DND-41 (cell line): ENCODE measurements around the gene ASPSCR1.

ENCODE experiments used
- ATAC-seq: fragments of 200-7000 bp; cut with Tn5 transposase; 3 replicates; pipeline ENCODE4 v1.9.1; 2021; ENCODE audit warnings: low read depth; ENCODE audit not compliant: insufficient read depth
- DNase-seq: peaks from one replicate; pipeline ENCODE4 v3.0.0-alpha.2; 2020
- H2AFZ ChIP-seq: 2 replicates; pipeline ENCODE4 v1.6.0; 2012; ENCODE audit warnings: low read depth, low read length
- H3K27ac ChIP-seq: 2 replicates; pipeline ENCODE4 v1.5.1; 2012; ENCODE audit warnings: low read length, inconsistent platforms
- H3K27me3 ChIP-seq: fragments of 200-600 bp; sonication (generic); 2 replicates; pipeline ENCODE4 v1.6.0; 2012; ENCODE audit warnings: low read length, mild to moderate bottlenecking, inconsistent platforms; ENCODE audit not compliant: insufficient read depth, poor library complexity
- H3K36me3 ChIP-seq: 2 replicates; pipeline ENCODE4 v1.5.1; 2012; ENCODE audit warnings: low read length, inconsistent platforms; ENCODE audit not compliant: insufficient read depth
- H3K4me1 ChIP-seq: 2 replicates; pipeline ENCODE4 v1.5.1; 2012; ENCODE audit warnings: mild to moderate bottlenecking, low read length; ENCODE audit not compliant: insufficient read depth
- H3K4me2 ChIP-seq: 2 replicates; pipeline ENCODE4 v1.6.0; 2012; ENCODE audit warnings: mild to moderate bottlenecking, moderate library complexity, low read length, inconsistent platforms; ENCODE audit not compliant: insufficient read depth
- H3K4me3 ChIP-seq, 2 experiments: fragments of 200-600 bp in 1 of 2; shearing (Covaris generic) in 1 of 2; 2 replicates each; pipeline ENCODE4 v1.5.1; 2012 to 2016; ENCODE audit warnings: inconsistent platforms in 2 of 2, low read length in 2 of 2, mild to moderate bottlenecking in 2 of 2, low read depth in 1 of 2, moderate library complexity in 1 of 2
- H3K79me2 ChIP-seq: 2 replicates; pipeline ENCODE4 v1.6.0; 2012; ENCODE audit warnings: low read length, inconsistent platforms; ENCODE audit not compliant: insufficient read depth
- H3K9ac ChIP-seq: 2 replicates; pipeline ENCODE4 v1.6.0; 2012; ENCODE audit warnings: low read depth, mild to moderate bottlenecking, inconsistent platforms, low read length, moderate library complexity
- H3K9me3 ChIP-seq: 2 replicates; pipeline ENCODE4 v1.5.1; 2012; ENCODE audit warnings: low read length, moderate library complexity, mild to moderate bottlenecking, inconsistent platforms; ENCODE audit not compliant: insufficient read depth, severe bottlenecking
- H4K20me1 ChIP-seq: 2 replicates; pipeline ENCODE4 v1.6.0; 2012; ENCODE audit warnings: low read length; ENCODE audit not compliant: insufficient read depth
- EZH2 ChIP-seq: IDR thresholded peaks from 3 replicates; pipeline ENCODE4 v1.6.1; 2012; ENCODE audit warnings: borderline replicate concordance, low read depth, mild to moderate bottlenecking, moderate library complexity, low read length, inconsistent platforms; ENCODE audit not compliant: severe bottlenecking
- TF ChIP-seq, protein P1 (sequence below): IDR thresholded peaks from 2 replicates; pipeline ENCODE4 v1.5.1; 2012; ENCODE audit warnings: borderline replicate concordance, low read length, moderate library complexity, mild to moderate bottlenecking; ENCODE audit not compliant: poor library complexity, severe bottlenecking; ENCODE audit errors: extremely low read depth

ASPSCR1 gene

DNA sequence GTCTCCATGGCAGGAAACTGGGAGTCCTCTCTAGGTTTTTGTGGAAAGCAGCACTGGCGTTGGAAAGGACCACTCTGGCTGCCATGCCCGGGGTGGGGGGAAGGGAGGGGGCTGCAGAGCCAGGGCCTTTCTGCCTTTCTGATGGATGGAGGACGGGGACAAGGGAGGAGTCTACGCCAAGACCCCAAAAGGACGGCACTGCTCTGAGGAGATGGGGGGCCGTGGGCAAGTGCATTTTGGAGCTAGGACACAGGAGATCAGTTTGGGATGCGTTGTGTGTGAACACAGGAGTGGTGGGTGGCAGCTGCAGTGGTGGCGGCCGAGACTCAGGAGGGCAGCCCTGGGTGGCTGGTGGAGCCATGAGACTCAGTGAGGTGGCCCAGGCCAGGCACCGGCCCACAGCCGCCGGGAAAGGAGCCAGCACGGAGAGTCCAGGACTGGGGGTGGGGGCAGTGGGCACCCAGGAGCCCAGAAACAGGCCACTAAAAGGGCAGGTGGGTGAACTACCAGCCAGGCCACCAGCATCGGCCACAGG lies 43.2 kb downstream of the ASPSCR1 start:
- TF ChIP-seq, protein P1, sequence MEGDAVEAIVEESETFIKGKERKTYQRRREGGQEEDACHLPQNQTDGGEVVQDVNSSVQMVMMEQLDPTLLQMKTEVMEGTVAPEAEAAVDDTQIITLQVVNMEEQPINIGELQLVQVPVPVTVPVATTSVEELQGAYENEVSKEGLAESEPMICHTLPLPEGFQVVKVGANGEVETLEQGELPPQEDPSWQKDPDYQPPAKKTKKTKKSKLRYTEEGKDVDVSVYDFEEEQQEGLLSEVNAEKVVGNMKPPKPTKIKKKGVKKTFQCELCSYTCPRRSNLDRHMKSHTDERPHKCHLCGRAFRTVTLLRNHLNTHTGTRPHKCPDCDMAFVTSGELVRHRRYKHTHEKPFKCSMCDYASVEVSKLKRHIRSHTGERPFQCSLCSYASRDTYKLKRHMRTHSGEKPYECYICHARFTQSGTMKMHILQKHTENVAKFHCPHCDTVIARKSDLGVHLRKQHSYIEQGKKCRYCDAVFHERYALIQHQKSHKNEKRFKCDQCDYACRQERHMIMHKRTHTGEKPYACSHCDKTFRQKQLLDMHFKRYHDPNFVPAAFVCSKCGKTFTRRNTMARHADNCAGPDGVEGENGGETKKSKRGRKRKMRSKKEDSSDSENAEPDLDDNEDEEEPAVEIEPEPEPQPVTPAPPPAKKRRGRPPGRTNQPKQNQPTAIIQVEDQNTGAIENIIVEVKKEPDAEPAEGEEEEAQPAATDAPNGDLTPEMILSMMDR = no peak
- TF ChIP-seq EZH2 = no peak
- no peak for ATAC-seq
- Histone ChIP-seq H3K79me2 (peaks cover 43% of the 10 kb centered on the region), H3K9me3 (no peaks in the 10 kb centered on the region), H3K4me2 (peak overlapping the region; percentile 97), H4K20me1 (peaks cover 43% of the 10 kb centered on the region), H2AFZ (no peak overlapping the region), H3K27ac (no peak overlapping the region), H3K4me1 (peaks cover 43% of the 10 kb centered on the region), H3K27me3 (no peaks in the 10 kb centered on the region), H3K9ac (peak overlapping the region; percentile 73), H3K36me3 (peaks cover 40% of the 10 kb centered on the region), H3K4me3 (peak overlapping the region in 1 of 2 experiments; percentile 85; a peak in 1 of 4 replicates)
- no peak for DNase-seq

DNA sequence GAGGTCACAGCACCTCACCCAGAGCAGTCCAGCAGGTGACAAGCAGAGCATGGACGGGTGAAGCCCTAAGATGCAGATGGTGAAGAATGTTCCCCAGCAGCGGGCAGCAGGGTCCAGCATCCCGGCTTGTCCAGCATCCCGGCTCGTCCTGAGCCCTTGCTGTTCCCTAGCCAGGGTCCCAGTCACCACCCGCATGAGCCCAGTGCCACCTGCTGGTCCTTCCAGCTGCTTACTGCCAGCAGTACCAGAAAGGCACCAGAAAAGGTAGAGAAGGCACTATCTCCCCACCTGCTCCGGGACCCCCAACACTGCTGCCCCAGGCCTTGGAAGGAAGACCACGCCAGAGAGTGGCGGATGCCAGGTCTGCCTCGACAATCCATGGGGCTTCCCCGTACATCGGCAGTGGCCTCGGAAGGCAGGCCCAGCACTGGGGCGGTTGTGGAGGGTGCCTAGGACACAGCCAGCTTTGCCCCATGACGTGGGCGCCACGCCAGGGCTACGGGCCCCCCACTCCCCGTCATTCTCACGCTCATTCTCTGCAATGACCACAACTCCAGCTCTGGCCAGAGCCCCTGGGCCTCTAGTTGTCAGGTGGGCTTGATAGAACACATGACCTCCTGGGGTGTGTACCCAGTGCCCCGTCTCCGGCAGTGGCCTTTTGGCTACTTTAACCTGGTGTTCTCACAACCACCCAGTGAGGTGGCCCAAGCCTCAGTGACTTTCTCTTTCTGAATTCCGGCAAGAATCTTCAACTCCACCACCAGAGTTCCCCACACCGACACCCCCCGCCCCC lies 43.9 kb downstream of the ASPSCR1 start:
- peak overlapping the region; percentile 97 for H3K4me2 ChIP-seq
- ATAC-seq (no peak), DNase-seq (peak; percentile 64)
- H3K9me3 ChIP-seq = no peaks in the 10 kb centered on the region
- H3K36me3 ChIP-seq = peaks cover 46% of the 10 kb centered on the region
- H2AFZ ChIP-seq = no peak overlapping the region
- peaks cover 43% of the 10 kb centered on the region for H3K79me2 ChIP-seq
- no peaks in the 10 kb centered on the region for H3K27me3 ChIP-seq
- H3K4me1 ChIP-seq = peaks cover 43% of the 10 kb centered on the region
- peak overlapping the region; percentile 73; the same call in 1 of the 2 replicates for H3K27ac ChIP-seq
- H3K9ac ChIP-seq = peak overlapping the region; percentile 73
- peak overlapping the region; percentile 67 to 85; a peak in 3 of 4 replicates for H3K4me3 ChIP-seq
- H4K20me1 ChIP-seq = peaks cover 43% of the 10 kb centered on the region
- TF ChIP-seq, protein P1 = peak; percentile 79
- TF ChIP-seq EZH2 = no peak

DNA sequence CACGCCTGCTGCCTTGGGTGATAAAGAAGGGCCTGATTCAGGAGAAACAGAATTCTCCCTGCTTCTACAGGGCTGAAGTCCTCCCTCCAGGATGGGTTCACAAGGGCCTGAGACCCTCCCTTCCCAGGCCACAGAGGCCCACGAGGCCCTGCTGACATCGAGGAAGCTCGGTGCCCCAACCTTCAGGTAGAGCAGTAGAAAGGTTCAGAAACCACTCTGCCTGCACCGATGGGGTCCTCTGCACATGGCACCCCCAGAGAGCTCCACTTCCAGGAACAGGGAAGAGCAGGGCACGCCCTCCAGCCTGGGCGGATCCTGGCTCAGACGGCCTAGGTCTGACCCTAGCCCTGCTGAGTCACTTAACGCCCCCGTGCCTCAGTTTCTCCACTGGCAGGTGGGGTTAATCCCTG lies 44.5 kb downstream of the ASPSCR1 start:
- peak overlapping the region; percentile 67 to 85 for H3K4me3 ChIP-seq
- H2AFZ ChIP-seq = peak overlapping the region; percentile 72; the same call in 1 of the 2 replicates
- no peaks in the 10 kb centered on the region for H3K9me3 ChIP-seq
- DNase-seq = no peak
- no peak for ATAC-seq
- peaks cover 46% of the 10 kb centered on the region for H3K36me3 ChIP-seq
- H3K27ac ChIP-seq = peak overlapping the region; percentile 73
- no peaks in the 10 kb centered on the region for H3K27me3 ChIP-seq
- TF ChIP-seq, protein P1 = no peak
- TF ChIP-seq EZH2 = no peak
- H4K20me1 ChIP-seq = peaks cover 43% of the 10 kb centered on the region
- H3K79me2 ChIP-seq = peaks cover 43% of the 10 kb centered on the region
- H3K9ac ChIP-seq = peak overlapping the region; percentile 73
- H3K4me2 ChIP-seq = peak overlapping the region; percentile 97
- H3K4me1 ChIP-seq = peaks cover 43% of the 10 kb centered on the region
